Osteoblast (primary cell): Measurements from ENCODE around the gene RRP15. TPM values are rescaled to one million over a fixed set of nuclear protein-coding genes. Genes with fewer than 3 reads are reported as not detected.

Experiments
- DNase-seq: peaks from one replicate; pipeline ENCODE4 v3.0.0; 2011; ENCODE audit warnings: low spot score, mixed read lengths; ENCODE audit not compliant: insufficient read length; ENCODE audit errors: missing footprints
- H2AFZ ChIP-seq: 2 replicates; pipeline ENCODE4 v1.6.0; 2011; ENCODE audit warnings: mild to moderate bottlenecking, low read length
- H3K27ac ChIP-seq: 2 replicates; pipeline ENCODE4 v1.5.1; 2011; ENCODE audit warnings: mild to moderate bottlenecking, low read depth, low read length, moderate library complexity
- H3K27me3 ChIP-seq: 2 replicates; pipeline ENCODE4 v1.6.0; 2012; ENCODE audit warnings: mild to moderate bottlenecking, control low read depth, inconsistent platforms, low read length, moderate library complexity; ENCODE audit not compliant: insufficient read depth
- H3K36me3 ChIP-seq: 2 replicates; pipeline ENCODE4 v1.5.1; 2011; ENCODE audit warnings: mild to moderate bottlenecking, low read length, control low read depth, moderate library complexity; ENCODE audit not compliant: insufficient read depth
- H3K4me1 ChIP-seq: 2 replicates; pipeline ENCODE4 v1.5.1; 2011; ENCODE audit warnings: mild to moderate bottlenecking, low read length, control low read depth, moderate library complexity; ENCODE audit not compliant: insufficient read depth
- H3K4me2 ChIP-seq: 2 replicates; pipeline ENCODE4 v1.6.0; 2011; ENCODE audit warnings: mild to moderate bottlenecking, low read length; ENCODE audit not compliant: insufficient read depth
- H3K4me3 ChIP-seq: fragments of 200-600 bp; sonication (generic); 3 replicates; pipeline ENCODE4 v1.5.1; 2012; ENCODE audit warnings: mild to moderate bottlenecking, low read length, inconsistent platforms; ENCODE audit not compliant: insufficient read depth
- H3K79me2 ChIP-seq: 2 replicates; pipeline ENCODE4 v1.6.0; 2012; ENCODE audit warnings: mild to moderate bottlenecking, low read length, control low read depth, inconsistent platforms; ENCODE audit not compliant: insufficient read depth
- H3K9me3 ChIP-seq: 2 replicates; pipeline ENCODE4 v1.5.1; 2011; ENCODE audit warnings: low read depth, low read length, control low read depth
- H4K20me1 ChIP-seq: 2 replicates; pipeline ENCODE4 v1.6.0; 2012; ENCODE audit warnings: mild to moderate bottlenecking, low read length, control low read depth; ENCODE audit not compliant: insufficient read depth
- CTCF ChIP-seq: IDR thresholded peaks from 2 replicates; pipeline ENCODE4 v1.5.1; 2011; ENCODE audit warnings: mild to moderate bottlenecking, low read depth, low read length, moderate library complexity; ENCODE audit errors: extremely low read depth
- total RNA-seq: library from RNA; depleted of rRNA; stranded (reverse); fragments of >200 nt; gene quantifications from 2 replicates; pipeline ENCODE4 v1.2.3, GENCODE V29; 2012

The RRP15 gene
- total RNA-seq, 1 donor, result 10.9 TPM

DNA sequence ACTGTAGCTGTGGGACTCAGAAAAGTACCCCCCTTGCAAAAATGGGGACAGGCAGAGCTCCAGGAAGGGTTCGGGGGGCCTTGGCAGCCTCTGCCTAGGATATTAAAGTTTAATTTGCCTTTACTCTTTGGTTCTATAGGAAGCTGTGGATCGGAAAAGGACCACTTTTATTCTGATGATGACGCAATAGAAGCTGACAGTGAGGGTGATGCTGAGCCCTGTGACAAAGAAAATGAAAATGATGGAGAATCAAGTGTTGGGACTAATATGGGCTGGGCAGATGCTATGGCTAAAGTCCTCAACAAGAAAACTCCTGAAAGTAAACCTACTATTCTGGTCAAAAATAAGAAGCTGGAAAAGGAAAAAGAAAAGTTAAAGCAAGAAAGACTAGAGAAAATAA lies 17.1 kb downstream of the RRP15 start:
- Histone ChIP-seq H4K20me1 (no peaks in the 10 kb centered on the region), H3K36me3 (no peaks in the 10 kb centered on the region), H3K27ac (no peak overlapping the region), H3K4me1 (peaks cover 29% of the 10 kb centered on the region), H2AFZ (no peak overlapping the region), H3K79me2 (peaks cover 23% of the 10 kb centered on the region), H3K9me3 (no peaks in the 10 kb centered on the region), H3K27me3 (no peaks in the 10 kb centered on the region), H3K4me3 (no peak overlapping the region), H3K4me2 (no peak overlapping the region)
- TF ChIP-seq CTCF, result no peak
- no peak for DNase-seq

GRCh38 chr1:218303176-218303879 lies 18.2 kb downstream of the RRP15 start:
- TF ChIP-seq CTCF, result no peak
- Histone ChIP-seq H3K27ac (no peak overlapping the region), H3K4me3 (no peak overlapping the region), H3K4me1 (peaks cover 18% of the 10 kb centered on the region), H3K9me3 (no peaks in the 10 kb centered on the region), H2AFZ (no peak overlapping the region), H3K27me3 (no peaks in the 10 kb centered on the region), H4K20me1 (no peaks in the 10 kb centered on the region), H3K4me2 (no peak overlapping the region), H3K79me2 (peaks cover 22% of the 10 kb centered on the region), H3K36me3 (no peaks in the 10 kb centered on the region)
- no peak for DNase-seq

GRCh38 chr1:218304281-218305039 lies 19.4 kb downstream of the RRP15 start:
- Histone ChIP-seq H3K4me3 (no peak overlapping the region), H3K9me3 (no peaks in the 10 kb centered on the region), H3K27me3 (no peaks in the 10 kb centered on the region), H3K27ac (no peak overlapping the region), H4K20me1 (no peaks in the 10 kb centered on the region), H2AFZ (no peak overlapping the region), H3K4me2 (no peak overlapping the region), H3K36me3 (no peaks in the 10 kb centered on the region), H3K4me1 (peaks cover 8% of the 10 kb centered on the region), H3K79me2 (peaks cover 18% of the 10 kb centered on the region)
- TF ChIP-seq CTCF, result no peak
- DNase-seq, result no peak

DNA sequence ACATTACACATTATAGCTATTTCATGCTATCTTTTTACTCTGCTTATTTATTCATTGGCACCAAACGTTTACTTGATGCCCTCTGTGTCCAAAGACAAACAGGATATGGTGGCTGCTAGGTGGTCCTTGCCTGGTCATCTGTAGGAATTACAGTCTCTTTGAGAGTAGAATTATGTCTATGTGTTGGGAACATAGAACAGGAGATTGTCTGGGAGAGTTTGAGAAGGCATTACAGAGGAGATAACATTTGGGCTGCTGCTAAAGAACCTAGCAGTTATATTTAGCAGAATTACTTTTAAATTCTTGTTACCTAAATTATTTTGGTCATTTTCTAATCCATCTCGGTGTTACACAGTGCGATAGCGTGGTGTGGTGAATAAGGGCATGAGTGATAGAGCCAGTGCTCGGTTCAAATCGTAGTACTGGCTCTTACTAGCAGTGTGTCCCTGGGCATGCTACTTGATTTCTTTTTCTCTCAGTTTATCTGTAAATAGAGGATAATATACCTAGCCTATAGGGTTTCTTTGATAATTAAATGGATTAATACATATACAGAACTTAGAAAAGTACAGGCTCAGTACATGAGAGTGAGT lies 20.5 kb downstream of the RRP15 start:
- Histone ChIP-seq H3K79me2 (peaks cover 14% of the 10 kb centered on the region), H3K27me3 (no peaks in the 10 kb centered on the region), H4K20me1 (no peaks in the 10 kb centered on the region), H3K4me2 (no peak overlapping the region), H3K27ac (no peak overlapping the region), H3K4me3 (no peak overlapping the region), H3K9me3 (no peaks in the 10 kb centered on the region), H3K36me3 (no peaks in the 10 kb centered on the region), H2AFZ (no peak overlapping the region), H3K4me1 (peaks cover 5% of the 10 kb centered on the region)
- TF ChIP-seq CTCF, result no peak
- no peak for DNase-seq
